NB4 (cell line): Measurements from ENCODE around the gene HDAC9.

Source experiments
- MAX ChIP-seq: IDR thresholded peaks from 2 replicates; pipeline ENCODE4 v1.6.1; 2011; ENCODE audit warnings: low read depth, low read length
- POLR2A ChIP-seq: IDR thresholded peaks from 2 replicates; pipeline ENCODE4 v1.6.1; 2011; ENCODE audit warnings: mild to moderate bottlenecking; ENCODE audit not compliant: insufficient read length; ENCODE audit errors: extremely low read depth
- TF ChIP-seq, protein P1 (sequence below): IDR thresholded peaks from one replicate; pipeline ENCODE4 v1.5.1; 2012; ENCODE audit warnings: low read depth, low read length

GRCh38 chr7:18689551-18689950 lies 194.0 kb downstream of the HDAC9 start:
- TF ChIP-seq POLR2A (no peak), MAX (no peak)
- TF ChIP-seq, protein P1, sequence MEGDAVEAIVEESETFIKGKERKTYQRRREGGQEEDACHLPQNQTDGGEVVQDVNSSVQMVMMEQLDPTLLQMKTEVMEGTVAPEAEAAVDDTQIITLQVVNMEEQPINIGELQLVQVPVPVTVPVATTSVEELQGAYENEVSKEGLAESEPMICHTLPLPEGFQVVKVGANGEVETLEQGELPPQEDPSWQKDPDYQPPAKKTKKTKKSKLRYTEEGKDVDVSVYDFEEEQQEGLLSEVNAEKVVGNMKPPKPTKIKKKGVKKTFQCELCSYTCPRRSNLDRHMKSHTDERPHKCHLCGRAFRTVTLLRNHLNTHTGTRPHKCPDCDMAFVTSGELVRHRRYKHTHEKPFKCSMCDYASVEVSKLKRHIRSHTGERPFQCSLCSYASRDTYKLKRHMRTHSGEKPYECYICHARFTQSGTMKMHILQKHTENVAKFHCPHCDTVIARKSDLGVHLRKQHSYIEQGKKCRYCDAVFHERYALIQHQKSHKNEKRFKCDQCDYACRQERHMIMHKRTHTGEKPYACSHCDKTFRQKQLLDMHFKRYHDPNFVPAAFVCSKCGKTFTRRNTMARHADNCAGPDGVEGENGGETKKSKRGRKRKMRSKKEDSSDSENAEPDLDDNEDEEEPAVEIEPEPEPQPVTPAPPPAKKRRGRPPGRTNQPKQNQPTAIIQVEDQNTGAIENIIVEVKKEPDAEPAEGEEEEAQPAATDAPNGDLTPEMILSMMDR = no peak
